OCI-LY7 (cell line): ENCODE results near the gene TMEM269. TPM values are rescaled to one million over a fixed set of nuclear protein-coding genes. Genes with fewer than 3 reads are reported as not detected.

Experiments
- BruUV-seq: library from RNA; stranded (reverse); fragments of 400-500 nt; replicated peaks from 2 replicates; lab custom pipeline; 2021; lab: Mats Ljungman, UMichigan
- CTCF ChIA-PET: fragments of 300-600 bp; sonication (Branson Sonifier 250); formaldehyde crosslinking; loops from one replicate; lab custom pipeline; 2022; ENCODE audit warnings: antibody characterized with exemption; ENCODE audit not compliant: unreplicated experiment; lab: Charles Lee
- POLR2A ChIA-PET: fragments of 300-600 bp; sonication (Branson Sonifier 250); formaldehyde crosslinking; loops from one replicate; lab custom pipeline; 2022; ENCODE audit warnings: antibody characterized with exemption; lab: Charles Lee
- DNase-seq: peaks from one replicate; pipeline ENCODE4 v3.0.0-alpha.2; 2015; ENCODE audit warnings: low spot score
- H2AFZ ChIP-seq: fragments of 200-600 bp; sonication (generic), shearing (Covaris generic); 2 replicates; pipeline ENCODE4 v1.6.1; 2014; ENCODE audit warnings: mild to moderate bottlenecking, antibody characterized with exemption, low read length, moderate library complexity
- H3K27ac ChIP-seq: fragments of 200-600 bp; sonication (generic); 2 replicates; pipeline ENCODE4 v1.5.1; 2014; ENCODE audit warnings: mixed run types, low read depth, mild to moderate bottlenecking, moderate library complexity, low read length, inconsistent platforms; ENCODE audit not compliant: poor library complexity, severe bottlenecking
- H3K36me3 ChIP-seq: fragments of 200-600 bp; sonication (generic); 2 replicates; pipeline ENCODE4 v1.6.1; 2014; ENCODE audit warnings: mild to moderate bottlenecking, antibody characterized with exemption, low read length, moderate library complexity, mixed read lengths; ENCODE audit not compliant: insufficient read depth
- H3K4me1 ChIP-seq: fragments of 200-600 bp; sonication (generic); 2 replicates; pipeline ENCODE4 v1.5.1; 2014; ENCODE audit warnings: mild to moderate bottlenecking, low read length; ENCODE audit not compliant: insufficient read depth, poor library complexity, severe bottlenecking
- H3K4me2 ChIP-seq: fragments of 200-600 bp; sonication (generic); 2 replicates; pipeline ENCODE4 v1.6.1; 2014; ENCODE audit warnings: mild to moderate bottlenecking, low read length
- H3K4me3 ChIP-seq: fragments of 200-600 bp; sonication (generic); 2 replicates; pipeline ENCODE4 v1.5.1; 2014; ENCODE audit warnings: mild to moderate bottlenecking, low read depth, low read length; ENCODE audit not compliant: poor library complexity, severe bottlenecking
- H3K79me2 ChIP-seq: fragments of 200-600 bp; sonication (generic); 2 replicates; pipeline ENCODE4 v1.6.1; 2016; ENCODE audit warnings: low read depth, mild to moderate bottlenecking, low read length, moderate library complexity, mixed read lengths; ENCODE audit not compliant: insufficient read depth
- H3K9me2 ChIP-seq: fragments of 200-600 bp; sonication (generic); 2 replicates; pipeline ENCODE4 v1.6.1; 2016; ENCODE audit warnings: mild to moderate bottlenecking, low read length, mixed read lengths; ENCODE audit not compliant: insufficient read depth
- H3K9me3 ChIP-seq: fragments of 200-600 bp; sonication (generic); 2 replicates; pipeline ENCODE4 v1.6.1; 2014; ENCODE audit warnings: mild to moderate bottlenecking, mixed run types, low read length, mixed read lengths
- H4K20me1 ChIP-seq: fragments of 200-600 bp; sonication (generic); 2 replicates; pipeline ENCODE4 v1.6.1; 2014; ENCODE audit warnings: mild to moderate bottlenecking, antibody characterized with exemption, low read length, moderate library complexity, mixed read lengths; ENCODE audit not compliant: insufficient read depth
- CTCF ChIP-seq: fragments of 200-600 bp; sonication (generic); conservative IDR thresholded peaks from 2 replicates; pipeline ENCODE4 v1.5.1; 2014; ENCODE audit warnings: mild to moderate bottlenecking, antibody characterized with exemption, low read length, moderate library complexity, mixed read lengths
- EZH2phosphoT487 ChIP-seq: fragments of 200-600 bp; sonication (generic); IDR thresholded peaks from 2 replicates; pipeline ENCODE4 v1.6.1; 2018; ENCODE audit warnings: low read depth, borderline replicate concordance, mild to moderate bottlenecking, mixed run types, antibody characterized with exemption, low read length, moderate library complexity, mixed read lengths
- intact Hi-C: fragments of 100-400 bp; cut with micrococcal nuclease; formaldehyde crosslinking; loops from one replicate; pipeline ENCODE4 v1.10.0; 2022; ENCODE audit not compliant: unreplicated experiment
- total RNA-seq, 2 experiments: library from RNA; depleted of rRNA in 1 of 2; stranded (reverse); fragments of >200 nt in 1 of 2; shearing (Covaris generic) in 1 of 2; gene quantifications; 2 replicates each; pipeline ENCODE4 v1.2.3, GENCODE V29; 2014 to 2022

The TMEM269 gene
- total RNA-seq, 2 experiments from 2014 or later, result 0.16 to 0.46 TPM

DNA sequence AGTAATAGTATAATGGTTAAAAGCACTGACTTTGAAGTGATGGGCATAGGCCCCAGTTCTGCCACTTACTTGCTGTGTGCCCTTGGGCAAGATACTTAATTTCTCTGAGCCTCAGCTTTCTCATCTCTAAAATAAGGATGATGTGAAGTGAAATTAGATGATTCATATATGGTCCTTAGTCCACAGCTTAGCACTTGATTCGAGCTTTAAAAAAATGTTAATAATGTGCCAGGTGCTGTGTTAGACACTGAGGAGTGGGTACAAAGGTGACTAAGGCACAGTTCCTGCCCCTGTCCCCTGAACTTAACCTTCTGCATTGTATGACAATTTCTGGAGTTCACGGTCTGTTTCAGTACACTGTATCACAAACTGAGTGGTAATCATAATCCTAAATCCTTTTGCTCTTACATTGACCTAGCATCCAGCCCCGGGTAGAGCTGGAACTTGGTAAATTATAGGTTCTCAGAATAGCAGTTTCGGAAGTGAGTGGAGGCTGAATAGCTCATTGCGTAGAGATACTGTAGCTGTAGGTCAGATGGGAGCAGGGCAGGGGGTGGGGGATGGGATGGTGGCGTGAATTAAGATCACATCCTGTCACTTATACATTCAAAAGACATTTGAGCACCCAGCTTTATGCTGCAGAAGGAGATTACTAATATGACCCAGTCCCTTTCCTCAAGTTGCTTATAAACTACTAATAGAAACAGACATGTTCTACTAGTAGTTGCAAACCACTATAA, 63.1 kb downstream of the TMEM269 start:
- Histone ChIP-seq H3K79me2 (peaks cover 27% of the 10 kb centered on the region), H3K4me1 (peaks cover 62% of the 10 kb centered on the region), H4K20me1 (no peaks in the 10 kb centered on the region), H2AFZ (no peak overlapping the region; the same call in 1 of the 2 replicates), H3K27ac (peak overlapping the region; percentile 73), H3K9me2 (no peaks in the 10 kb centered on the region), H3K4me3 (peak overlapping the region; percentile 89), H3K9me3 (no peaks in the 10 kb centered on the region), H3K36me3 (peaks cover 39% of the 10 kb centered on the region), H3K4me2 (peak overlapping the region; percentile 99)
- peak; percentile 64 for DNase-seq
- no peak for TF ChIP-seq EZH2phosphoT487
- no peak for TF ChIP-seq CTCF
- ChIA-PET CTCF (interaction anchor here (1.9 kb wide), 1 partner anchor 81 kb away, joined by 9 read pairs; the partner anchor contains the start of genes C1orf50 and P3H1), POLR2A (interaction anchor here (0.5 to 5.0 kb wide), 13 partner anchors 10 to 566 kb away, joined by 3 to 35 read pairs (median 4); partner anchors contain the start of genes C1orf50, ERMAP, P3H1 and SVBP)
- intact Hi-C loops, result loop anchor here (1.0 to 2.0 kb wide), 2 partner anchors 31 to 110 kb away; partner anchors contain the start of genes ERMAP, SLC2A1 and SVBP
- BruUV-seq, result TSS peak; percentile 59

DNA sequence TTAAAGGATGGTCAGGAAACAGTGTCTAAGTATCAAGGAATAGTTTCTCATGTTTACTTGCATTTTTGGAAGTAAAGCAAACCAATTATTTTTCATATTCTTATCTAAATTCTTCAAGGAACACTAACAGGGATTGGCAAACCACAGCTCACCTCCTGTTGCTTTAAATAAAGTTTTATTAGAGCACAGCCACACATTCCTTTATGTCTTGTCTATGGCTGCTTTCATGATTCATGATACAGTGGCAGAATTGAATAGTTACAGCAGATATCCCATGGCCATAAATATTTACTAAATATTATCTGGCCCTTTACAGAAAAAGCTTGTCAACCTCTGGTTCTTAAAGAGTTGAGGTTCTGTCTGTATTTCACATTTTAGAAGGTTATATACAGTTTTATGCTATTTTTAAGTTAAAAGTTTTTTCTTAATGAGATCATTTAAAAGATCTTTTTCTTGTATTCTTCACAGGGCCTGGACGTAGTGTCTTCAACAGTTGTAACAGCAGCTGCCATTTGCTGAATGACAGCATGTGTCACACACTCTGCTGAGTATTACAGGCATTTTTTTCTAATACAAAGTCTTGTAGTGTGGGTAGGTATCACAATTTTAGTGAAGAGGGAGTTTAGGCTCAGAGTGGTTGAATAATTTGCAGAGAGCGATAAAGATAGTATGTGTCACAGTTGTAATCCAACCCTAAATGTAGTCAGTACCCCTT, 64.2 kb downstream of the TMEM269 start:
- POLR2A ChIA-PET, result interaction anchor here (0.6 to 5.0 kb wide), 8 partner anchors 11 to 1386 kb away, joined by 3 to 35 read pairs (median 4); partner anchors contain the start of genes C1orf50, ERMAP, P3H1 and SVBP
- intact Hi-C loops, result loop anchor here (1.0 kb wide), 1 partner anchor 109 kb away; the partner anchor contains the start of gene SLC2A1
- H3K4me2 ChIP-seq, result peak overlapping the region; percentile 99

More for the DNA sequence above, 64.2 kb downstream of the TMEM269 start:
- Histone ChIP-seq H3K9me2 (no peaks in the 10 kb centered on the region), H3K79me2 (peaks cover 27% of the 10 kb centered on the region), H3K9me3 (no peaks in the 10 kb centered on the region), H4K20me1 (no peaks in the 10 kb centered on the region), H2AFZ (no peak overlapping the region), H3K27ac (peak overlapping the region; percentile 73), H3K36me3 (peaks cover 46% of the 10 kb centered on the region), H3K4me3 (peak overlapping the region; percentile 89), H3K4me1 (peaks cover 66% of the 10 kb centered on the region)
- CTCF ChIA-PET, result no interaction called here
- TF ChIP-seq CTCF (no peak), EZH2phosphoT487 (no peak)
- BruUV-seq, result no TSS peak
- no peak for DNase-seq
